T-helper 17 cell (primary cell): Measurements from ENCODE around the gene DCTN3. TPM values are rescaled to one million over a fixed set of nuclear protein-coding genes. Genes with fewer than 3 reads are reported as not detected.
A peak's percentile ranks its signal among the peaks of the same experiment; 100 is the strongest.

Experiments
- ATAC-seq: fragments of 150-1000 bp; cut with Tn5 transposase; 2 replicates; pipeline ENCODE4 v1.10.0; 2021; ENCODE audit warnings: mild to moderate bottlenecking, moderate library complexity
- DNase-seq, 3 donors: peaks; one replicate each; pipeline versions ENCODE4 v3.0.0 to v3.0.0-alpha.2; 2020 to 2021
- H3K9me3 ChIP-seq: one replicate; pipeline ENCODE4 v1.7.0; 2013; ENCODE audit warnings: low read length, mild to moderate bottlenecking; ENCODE audit not compliant: control insufficient read depth, poor library complexity, severe bottlenecking
- H3K27ac Mint-ChIP-seq: one replicate; pipeline ENCODE4 v1.8.0; 2022; ENCODE audit warnings: mild to moderate bottlenecking, moderate library complexity, mixed read lengths
- H3K27me3 Mint-ChIP-seq: one replicate; pipeline ENCODE4 v1.8.0; 2022; ENCODE audit warnings: mixed read lengths
- H3K36me3 Mint-ChIP-seq: one replicate; pipeline ENCODE4 v1.8.0; 2022; ENCODE audit warnings: low read depth, mixed read lengths
- H3K4me1 Mint-ChIP-seq: one replicate; pipeline ENCODE4 v1.8.0; 2022; ENCODE audit warnings: mild to moderate bottlenecking, mixed read lengths
- H3K4me3 Mint-ChIP-seq: one replicate; pipeline ENCODE4 v1.8.0; 2022; ENCODE audit warnings: mild to moderate bottlenecking, moderate library complexity, mixed read lengths
- total RNA-seq, 4 donors: library from RNA in 2 of 4; stranded (reverse) in 2 of 4; gene quantifications; one replicate each; pipeline ENCODE4 v1.2.3 and lab custom pipeline; 2022 to 2026

The DCTN3 gene
- total RNA-seq, 2 donors from 2014 or later, result 76.4 to 82.4 TPM

DNA sequence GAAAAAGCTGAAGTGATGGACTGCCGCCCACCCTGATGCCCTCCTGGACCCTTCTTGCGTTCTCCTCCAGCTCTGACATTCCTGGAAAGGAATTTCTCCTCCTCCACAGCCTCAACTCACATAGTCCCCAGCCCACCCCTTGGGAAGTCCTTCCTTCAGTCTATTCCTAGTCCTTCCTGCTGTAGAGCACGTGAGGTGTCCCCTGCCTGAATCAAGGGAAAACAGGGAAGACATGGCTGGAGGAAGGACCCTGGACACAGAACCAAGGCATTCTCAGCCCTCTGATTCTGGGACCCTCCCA lies 4.8 kb upstream of the DCTN3 start:
- no peak for ATAC-seq
- no peak for DNase-seq
- no peaks in the 10 kb centered on the region for H3K9me3 ChIP-seq
- Mint-ChIP-seq H3K36me3 (peaks cover 17% of the 10 kb centered on the region), H3K27me3 (peaks cover 77% of the 10 kb centered on the region), H3K4me3 (no peak overlapping the region), H3K4me1 (peaks cover 29% of the 10 kb centered on the region), H3K27ac (no peak overlapping the region)

DNA sequence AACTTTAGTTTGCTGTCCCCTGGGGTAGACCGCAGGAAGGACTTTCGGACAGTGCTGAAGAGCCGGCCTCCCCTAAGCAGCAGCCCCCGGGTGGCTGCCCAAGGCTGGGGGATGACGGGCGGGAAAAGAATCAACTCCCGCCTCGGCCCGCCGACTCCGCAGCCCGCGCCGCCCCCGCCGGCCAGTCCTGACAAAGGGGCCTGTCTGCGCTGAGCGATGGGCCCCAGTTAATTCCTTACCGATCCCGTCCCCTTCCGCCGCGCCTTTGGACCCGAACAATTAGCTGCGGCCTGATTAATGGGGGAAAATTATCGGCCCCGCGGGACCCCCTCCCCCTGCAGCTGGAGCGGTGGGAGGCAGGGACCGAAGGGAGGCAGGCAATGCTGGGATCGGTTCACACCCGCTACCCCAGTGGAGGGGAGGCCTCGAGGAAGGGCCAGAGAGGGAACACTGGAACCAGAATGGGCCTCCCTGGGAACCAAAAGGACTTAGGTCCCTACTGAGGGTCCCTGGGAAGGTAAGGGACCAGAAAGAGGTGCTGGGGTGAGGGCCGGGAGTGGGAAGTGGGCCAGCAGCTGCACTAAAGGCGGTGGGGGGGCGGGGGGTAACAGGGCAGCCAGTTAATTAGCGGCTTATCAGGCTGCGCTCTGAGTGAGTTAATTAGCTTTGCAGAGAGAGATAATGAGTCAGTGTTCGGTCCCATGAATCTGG lies 4.3 kb upstream of the DCTN3 start:
- no peak overlapping the region for H3K4me3 Mint-ChIP-seq
- DNase-seq (no peak), ATAC-seq (no peak)
- peaks cover 31% of the 10 kb centered on the region for H3K4me1 Mint-ChIP-seq
- H3K27ac Mint-ChIP-seq, result no peak overlapping the region
- H3K27me3 Mint-ChIP-seq, result peaks cover 72% of the 10 kb centered on the region
- no peaks in the 10 kb centered on the region for H3K9me3 ChIP-seq
- peaks cover 17% of the 10 kb centered on the region for H3K36me3 Mint-ChIP-seq

DNA sequence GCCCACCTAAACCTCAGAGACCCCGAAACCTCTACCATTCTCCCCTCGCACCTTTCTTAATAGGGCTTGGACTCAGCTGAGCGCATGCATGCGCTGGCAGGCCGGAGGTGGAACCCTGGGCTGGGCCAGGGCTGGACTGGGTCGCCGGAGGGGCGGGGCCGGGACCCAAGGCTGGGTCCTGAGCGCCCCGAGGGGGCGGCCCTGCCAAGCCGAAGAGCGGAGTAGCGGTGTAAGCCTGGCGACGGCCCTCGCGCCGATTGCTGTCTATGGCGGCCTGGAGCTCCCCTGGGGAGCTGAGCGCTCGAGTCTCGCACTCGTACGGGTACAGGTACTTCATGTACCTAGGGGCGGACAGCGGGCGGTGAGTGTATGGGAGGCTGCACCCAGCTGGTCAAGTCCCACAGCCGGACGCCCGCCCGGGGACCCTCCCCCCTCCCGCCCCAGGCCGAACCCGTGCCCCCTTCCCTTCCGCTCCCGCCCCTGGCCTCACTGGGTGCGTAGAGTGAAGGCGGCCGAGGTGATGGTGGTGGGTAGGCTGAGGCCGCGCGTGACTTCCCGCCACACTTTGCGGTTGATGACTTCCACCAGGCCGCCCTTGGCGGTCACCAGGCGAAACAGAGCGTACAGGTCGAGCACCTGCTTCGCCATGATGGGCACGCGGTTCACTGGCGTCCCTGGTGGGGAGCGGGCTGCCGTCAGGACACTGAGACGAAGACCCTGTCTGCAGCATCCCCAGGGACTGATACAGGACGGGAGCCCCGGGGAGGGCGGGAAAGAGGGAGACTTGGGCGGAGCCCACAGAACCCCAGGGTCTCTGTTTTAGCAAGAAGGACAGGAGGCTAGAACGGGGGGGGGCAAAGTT lies 3.3 kb upstream of the DCTN3 start:
- H3K36me3 Mint-ChIP-seq, result peaks cover 17% of the 10 kb centered on the region
- no peak for DNase-seq
- peaks cover 35% of the 10 kb centered on the region for H3K4me1 Mint-ChIP-seq
- H3K4me3 Mint-ChIP-seq, result peak overlapping the region; percentile 45
- H3K27me3 Mint-ChIP-seq, result peaks cover 65% of the 10 kb centered on the region
- no peak for ATAC-seq
- no peak overlapping the region for H3K27ac Mint-ChIP-seq
- no peaks in the 10 kb centered on the region for H3K9me3 ChIP-seq

DNA sequence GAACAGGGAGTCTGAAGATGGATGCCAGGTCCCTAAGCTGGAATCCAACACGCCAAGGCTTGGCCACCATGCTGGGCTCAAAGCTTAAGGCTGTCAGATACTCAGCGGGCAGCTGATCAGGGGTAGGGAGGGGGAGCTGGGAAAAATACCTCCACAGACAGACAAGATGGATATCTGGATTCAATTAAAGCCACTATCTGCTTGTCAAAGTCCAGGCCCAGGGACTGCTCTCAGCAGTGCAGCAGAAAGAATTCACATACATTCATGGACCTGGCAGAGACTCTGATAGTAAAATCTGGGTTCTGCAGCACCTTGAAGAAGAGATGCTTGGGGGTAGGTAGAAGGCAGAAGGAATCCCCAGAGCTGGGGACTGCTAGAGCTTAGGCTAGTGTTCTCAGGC lies 5.2 kb downstream of the DCTN3 start:
- Mint-ChIP-seq H3K4me3 (no peak overlapping the region), H3K4me1 (peaks cover 38% of the 10 kb centered on the region), H3K27me3 (no peaks in the 10 kb centered on the region), H3K27ac (no peak overlapping the region), H3K36me3 (peaks cover 11% of the 10 kb centered on the region)
- no peak for ATAC-seq
- no peaks in the 10 kb centered on the region for H3K9me3 ChIP-seq
- DNase-seq, result no peak

DNA sequence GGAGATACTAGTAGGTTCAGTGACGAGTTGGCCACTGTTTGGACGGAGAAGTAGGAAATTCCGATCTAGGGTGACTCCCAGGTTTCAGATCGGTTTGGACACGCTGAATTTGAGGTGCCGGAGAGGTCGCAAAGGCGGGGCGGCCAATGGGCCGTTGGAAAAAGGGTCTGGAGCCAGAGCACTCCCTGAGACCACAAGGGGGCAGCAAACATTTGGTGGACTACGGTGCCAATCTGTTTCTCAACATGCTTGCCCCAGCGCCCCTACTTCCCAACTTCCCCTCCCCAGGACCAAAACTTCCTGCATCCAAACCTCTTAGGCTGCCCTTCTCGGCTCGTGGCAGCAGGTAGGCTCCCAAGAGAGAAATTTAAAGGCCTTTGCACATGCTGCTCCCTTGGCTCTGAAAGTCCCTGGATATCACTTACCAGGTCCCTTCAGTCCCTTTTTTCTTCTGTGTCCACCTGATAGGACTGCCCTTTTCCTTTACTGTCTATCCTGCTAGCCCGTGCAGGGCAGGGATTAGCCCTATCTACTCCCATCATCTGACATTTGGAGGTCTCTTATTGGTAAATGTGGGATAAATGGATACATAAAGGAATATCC lies 7.4 kb downstream of the DCTN3 start:
- Mint-ChIP-seq H3K36me3 (peaks cover 11% of the 10 kb centered on the region), H3K27ac (peak overlapping the region; percentile 93)
- peak; percentile 49 for ATAC-seq

DNA sequence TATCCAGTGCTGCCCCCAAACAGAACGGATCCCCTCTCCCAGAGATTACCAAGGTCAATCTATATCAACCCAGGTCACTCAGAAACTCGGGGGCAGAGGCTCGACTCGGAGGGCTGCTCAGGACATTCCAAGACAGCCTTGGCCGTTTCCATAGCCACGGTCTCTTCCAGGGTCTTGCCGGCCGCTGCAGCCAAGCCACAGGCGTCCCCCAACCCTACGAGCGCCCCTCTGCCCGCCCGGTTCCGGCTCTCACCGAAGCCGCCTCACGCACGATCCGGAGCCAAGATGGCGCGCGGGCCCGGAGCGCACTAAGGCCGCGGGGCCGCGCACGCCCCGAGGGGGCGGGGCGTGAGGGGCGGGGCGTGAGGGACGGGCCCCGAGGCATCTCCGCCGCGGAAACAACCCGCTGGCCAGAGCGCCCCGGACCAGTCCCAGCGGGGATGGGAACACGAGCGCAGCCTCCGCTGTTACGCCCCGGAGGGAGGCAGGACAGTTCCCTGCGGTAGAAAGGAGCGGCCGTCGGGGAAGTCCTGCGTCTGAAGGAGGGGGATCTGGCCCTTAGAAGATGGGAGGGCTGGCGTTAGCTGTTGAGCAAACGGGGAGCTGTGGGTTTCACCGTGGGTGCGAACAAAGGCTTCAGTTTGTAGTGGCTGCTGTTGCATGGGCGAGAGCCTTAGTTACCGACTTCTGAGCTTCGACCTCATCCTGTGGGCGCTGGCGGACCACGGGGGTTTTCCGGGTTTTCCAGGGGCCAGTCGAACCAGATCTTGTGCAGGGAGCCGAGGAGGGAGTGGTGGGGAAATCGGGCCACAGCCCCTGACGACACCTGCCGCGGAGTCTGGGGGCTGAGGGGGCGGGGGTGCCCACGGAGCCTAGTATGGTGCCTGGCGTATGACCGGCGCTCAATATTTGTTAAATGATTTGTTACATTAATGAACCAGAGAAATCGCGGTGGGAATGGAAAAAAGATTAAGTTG lies 8.2 kb downstream of the DCTN3 start, which contains the start of gene RPP25L:
TSS of gene RPP25L (minus strand) at position 287 of the 977 bp plus-strand sequence. CDS start 801 bp downstream, outside the sequence.
- Mint-ChIP-seq H3K4me3 (peak within 1 kb of the TSS; percentile 94), H3K4me1 (peaks cover 28% of the 10 kb centered on the region), H3K27me3 (no peaks in the 10 kb centered on the region), H3K27ac (peak within 1 kb of the TSS; percentile 93), H3K36me3 (peaks cover 11% of the 10 kb centered on the region)
- ATAC-seq (peak; percentile 92), DNase-seq (peak; percentile 74 to 91 (median 82))
- no peaks in the 10 kb centered on the region for H3K9me3 ChIP-seq

More for the DNA sequence above, 7.4 kb downstream of the DCTN3 start:
- peak overlapping the region; percentile 94 for H3K4me3 Mint-ChIP-seq
- H3K27me3 Mint-ChIP-seq, result no peaks in the 10 kb centered on the region
- no peaks in the 10 kb centered on the region for H3K9me3 ChIP-seq
- H3K4me1 Mint-ChIP-seq, result peaks cover 28% of the 10 kb centered on the region
- peak; percentile 49 to 55 (median 54) for DNase-seq

DNA sequence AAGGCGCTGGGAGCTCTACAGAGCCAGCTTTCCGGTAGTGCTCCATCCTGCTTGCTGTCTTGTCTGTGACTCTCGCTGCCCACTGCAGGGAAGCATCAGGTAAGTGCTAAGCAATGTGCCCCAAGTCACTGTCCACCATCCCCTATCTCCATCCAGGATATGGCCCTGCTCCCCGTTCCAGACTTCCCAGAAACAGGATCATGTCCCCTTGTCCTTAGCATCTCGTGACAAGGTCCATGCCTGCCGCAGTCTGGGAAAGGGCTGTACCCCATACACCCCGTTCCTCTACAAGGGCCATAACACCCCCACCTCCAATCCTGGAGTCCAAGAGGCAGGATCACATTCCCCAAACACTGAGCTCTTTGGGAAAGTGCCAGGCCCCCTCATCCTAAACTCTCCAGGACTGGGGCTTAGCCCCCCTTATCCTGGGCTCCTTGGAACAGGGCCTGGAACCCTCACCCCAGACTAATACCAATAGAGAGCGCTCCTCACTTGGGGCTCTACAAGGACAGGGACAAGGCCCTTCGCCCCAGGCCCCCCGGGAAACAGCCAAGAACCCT lies 9.0 kb downstream of the DCTN3 start:
- no peaks in the 10 kb centered on the region for H3K9me3 ChIP-seq
- H3K27me3 Mint-ChIP-seq, result no peaks in the 10 kb centered on the region
- ATAC-seq (peak; percentile 2), DNase-seq (no peak)
- peak overlapping the region; percentile 94 for H3K4me3 Mint-ChIP-seq
- peaks cover 5% of the 10 kb centered on the region for H3K36me3 Mint-ChIP-seq
- peaks cover 24% of the 10 kb centered on the region for H3K4me1 Mint-ChIP-seq
- H3K27ac Mint-ChIP-seq, result peak overlapping the region; percentile 93

DNA sequence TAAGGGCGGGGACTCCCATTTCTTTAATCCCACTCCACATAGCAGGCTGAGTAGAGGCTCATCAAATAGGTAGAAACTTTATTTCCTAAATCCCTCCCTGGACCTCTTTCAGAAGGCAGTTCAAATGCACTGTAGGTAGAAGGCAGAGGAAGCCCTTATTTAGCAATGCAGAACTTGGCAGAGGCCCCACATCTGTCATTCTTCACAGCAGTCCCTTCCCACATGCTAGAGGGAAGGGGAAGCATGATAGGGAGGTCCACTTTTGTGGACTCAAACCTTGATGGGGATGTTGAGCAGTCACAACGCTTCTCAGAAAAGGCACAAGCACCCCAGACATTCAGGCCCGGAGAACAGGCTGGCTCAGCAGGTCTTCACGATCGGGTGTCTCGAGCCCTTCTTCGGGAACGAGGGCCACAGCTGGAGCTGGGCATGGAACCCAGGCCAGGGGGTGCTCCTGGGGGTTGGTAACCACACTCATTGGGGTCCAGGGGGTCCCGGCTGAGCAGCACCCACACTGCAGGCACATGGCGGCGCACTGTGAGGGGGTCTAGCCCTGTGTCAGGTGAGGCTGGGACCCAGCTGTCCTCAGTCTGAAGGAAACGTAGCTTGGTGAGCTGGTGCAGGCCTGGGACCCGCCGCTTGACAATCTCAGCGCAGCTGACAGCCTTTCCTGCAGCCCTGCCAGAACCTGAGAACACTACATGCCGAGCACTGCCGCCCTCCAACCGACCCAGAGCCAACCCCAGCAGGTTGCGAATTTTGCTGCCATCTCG lies 9.7 kb downstream of the DCTN3 start:
- Mint-ChIP-seq H3K4me3 (peak overlapping the region; percentile 47), H3K4me1 (peaks cover 23% of the 10 kb centered on the region), H3K36me3 (peaks cover 2% of the 10 kb centered on the region), H3K27me3 (no peaks in the 10 kb centered on the region), H3K27ac (peak overlapping the region; percentile 93)
- H3K9me3 ChIP-seq, result no peaks in the 10 kb centered on the region
- ATAC-seq (no peak), DNase-seq (no peak)

DNA sequence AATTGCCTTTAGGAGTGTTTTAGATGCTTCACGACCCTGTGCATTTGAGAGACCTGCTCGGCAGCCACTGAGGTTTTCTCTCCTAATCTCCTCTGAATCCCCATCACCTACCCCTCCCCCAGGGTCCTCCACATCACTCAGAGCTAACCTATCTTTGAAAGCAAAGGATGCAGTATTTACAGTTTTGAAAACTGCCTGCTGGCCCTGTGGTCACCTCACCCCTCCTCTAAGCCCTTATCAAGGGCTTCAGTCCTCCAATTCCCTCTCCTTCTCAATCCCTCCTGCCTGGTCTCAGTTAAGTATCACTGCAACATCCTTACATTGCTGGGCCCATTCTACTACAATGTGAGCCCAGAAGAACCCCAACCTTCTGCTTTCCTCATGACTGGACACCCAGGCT lies 13.0 kb downstream of the DCTN3 start:
- peaks cover 16% of the 10 kb centered on the region for H3K4me1 Mint-ChIP-seq
- no peaks in the 10 kb centered on the region for H3K36me3 Mint-ChIP-seq
- no peaks in the 10 kb centered on the region for H3K9me3 ChIP-seq
- no peak overlapping the region for H3K27ac Mint-ChIP-seq
- H3K27me3 Mint-ChIP-seq, result peaks cover 13% of the 10 kb centered on the region
- DNase-seq (no peak), ATAC-seq (no peak)
- H3K4me3 Mint-ChIP-seq, result no peak overlapping the region

DNA sequence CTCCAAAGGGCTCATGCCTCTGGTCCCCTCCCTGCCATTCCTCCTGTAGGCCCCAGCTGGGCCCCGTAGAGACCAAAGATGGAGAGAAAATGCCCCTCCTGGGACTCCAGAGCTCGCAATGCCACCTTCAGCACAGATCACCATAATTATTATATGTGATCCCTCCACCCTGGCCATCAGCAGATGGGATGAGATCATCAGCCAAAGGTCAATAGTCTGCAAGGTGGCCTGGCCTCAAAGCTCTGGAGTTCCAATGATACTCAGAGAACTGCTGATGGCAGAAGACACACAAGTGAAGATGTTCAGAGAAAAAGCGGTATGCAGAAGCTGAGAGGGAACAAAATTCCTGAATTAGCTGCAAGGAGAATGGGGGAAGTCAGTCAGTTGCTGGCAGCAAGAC lies 13.4 kb downstream of the DCTN3 start:
- Mint-ChIP-seq H3K4me3 (no peak overlapping the region), H3K4me1 (peaks cover 14% of the 10 kb centered on the region), H3K36me3 (no peaks in the 10 kb centered on the region), H3K27ac (no peak overlapping the region), H3K27me3 (peaks cover 13% of the 10 kb centered on the region)
- H3K9me3 ChIP-seq, result no peaks in the 10 kb centered on the region
- ATAC-seq (no peak), DNase-seq (no peak)

DNA sequence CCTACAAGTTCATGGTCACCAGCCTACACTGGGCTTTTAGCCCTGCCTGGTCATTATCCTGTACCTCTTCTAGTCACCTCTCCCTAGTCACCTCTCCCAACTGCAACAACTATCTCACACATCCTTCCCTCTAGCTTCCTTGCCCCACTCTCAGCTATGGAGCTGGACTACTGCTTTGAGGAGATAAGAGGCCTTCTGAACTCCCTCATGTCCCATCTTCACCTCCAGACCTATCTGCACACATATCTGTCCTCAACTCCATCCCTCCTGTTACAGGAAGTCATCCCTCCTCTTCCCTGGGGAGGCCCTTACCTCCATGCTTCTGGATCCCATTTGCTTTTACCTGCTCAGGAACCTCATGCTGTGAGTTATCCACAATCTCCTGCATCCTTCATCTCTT lies 14.1 kb downstream of the DCTN3 start:
- H3K4me1 Mint-ChIP-seq, result peaks cover 11% of the 10 kb centered on the region
- no peaks in the 10 kb centered on the region for H3K36me3 Mint-ChIP-seq
- no peaks in the 10 kb centered on the region for H3K9me3 ChIP-seq
- H3K27me3 Mint-ChIP-seq, result peaks cover 17% of the 10 kb centered on the region
- H3K27ac Mint-ChIP-seq, result no peak overlapping the region
- no peak for DNase-seq
- no peak for ATAC-seq
- H3K4me3 Mint-ChIP-seq, result no peak overlapping the region
